Stimulated activated CD4-positive, alpha-beta T cell treated with anti-CD3 and anti-CD28 coated beads, Interleukin-1b, Interleukin-23, amount 100 ng/mL, for 48 hours (primary cell): ENCODE data around the gene MEOX2.

ENCODE experiments used
- DNase-seq: peaks from one replicate; pipeline ENCODE4 v3.0.0-alpha.2; 2020

Gene MEOX2

DNA sequence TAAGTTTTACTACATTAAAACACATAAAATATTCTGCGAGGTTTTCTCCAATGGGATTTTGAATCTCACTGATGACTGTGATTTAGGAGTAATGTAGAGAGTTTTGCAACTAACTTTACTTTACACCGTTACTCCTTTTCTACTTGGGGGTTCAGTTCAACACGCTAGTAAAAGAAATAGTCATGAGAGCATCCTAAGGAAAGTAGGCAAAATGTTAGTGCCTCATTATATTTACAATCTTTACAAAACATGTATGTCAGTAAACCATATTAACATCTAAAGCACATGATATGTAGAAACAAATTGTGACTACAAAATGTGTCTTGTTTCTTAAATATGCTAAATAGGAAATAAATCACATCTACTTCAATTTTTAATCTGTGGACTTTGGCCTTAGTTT is 6.0 kb downstream of the MEOX2 start:
- DNase-seq: no peak

GRCh38 chr7:15679306-15679705 is 7.2 kb downstream of the MEOX2 start:
- no peak for DNase-seq

DNA sequence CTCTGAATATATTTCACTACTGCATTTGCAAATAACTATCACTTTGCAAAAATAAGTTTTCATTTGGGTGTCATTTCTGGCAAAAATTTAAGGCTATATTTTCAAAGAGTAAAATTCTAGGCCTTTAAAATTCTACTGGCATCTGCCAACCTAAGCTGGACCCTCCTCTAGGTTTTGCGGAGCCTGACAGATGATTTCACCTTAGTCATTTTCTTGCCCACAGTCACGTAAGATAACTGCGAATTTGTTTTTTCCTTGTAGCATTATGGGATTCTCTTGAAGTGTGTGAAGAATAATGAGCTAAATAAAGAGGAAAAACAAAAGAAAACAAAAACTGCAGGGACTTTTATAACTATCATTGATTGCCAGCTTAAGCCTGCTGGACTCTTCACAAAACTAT is 7.8 kb downstream of the MEOX2 start:
- no peak for DNase-seq

DNA sequence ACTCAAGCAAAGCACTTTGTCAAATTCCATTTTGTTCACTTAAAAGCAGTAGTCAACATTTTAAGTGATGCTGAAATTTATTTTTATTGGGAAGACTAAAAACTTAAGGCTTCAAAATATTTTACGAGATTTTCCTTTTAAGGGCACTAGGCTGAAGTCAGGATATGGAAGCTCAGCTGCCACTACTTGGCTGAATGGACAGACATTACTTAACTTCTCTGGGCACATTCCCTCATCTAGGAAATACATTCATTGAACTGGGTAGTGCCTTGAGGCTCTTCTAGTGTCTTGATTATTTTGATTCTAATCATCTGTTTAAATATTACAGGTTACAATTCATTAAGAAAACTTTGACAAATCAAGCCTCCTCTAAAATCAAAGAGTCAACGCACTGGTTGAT is 11.1 kb downstream of the MEOX2 start:
- no peak for DNase-seq

DNA sequence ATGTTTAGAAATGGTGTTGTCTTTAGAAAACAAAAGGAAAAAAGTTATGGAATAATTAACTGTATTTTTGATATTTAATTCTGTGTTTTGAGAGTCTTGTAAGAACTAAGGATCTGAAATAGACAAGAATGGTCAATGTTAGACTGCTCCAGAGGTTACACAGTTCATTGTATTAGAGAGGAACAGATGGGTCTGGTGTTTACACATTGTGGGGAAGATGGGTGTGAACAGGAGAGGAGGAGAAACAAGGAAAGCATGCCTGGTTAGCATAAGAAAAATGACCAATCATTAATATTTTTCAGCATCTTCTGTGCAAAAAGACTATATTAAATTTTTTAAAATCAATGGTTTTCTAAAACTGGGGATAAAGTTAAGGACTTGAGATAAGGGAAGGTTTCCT is 11.9 kb downstream of the MEOX2 start:
- no peak for DNase-seq

DNA sequence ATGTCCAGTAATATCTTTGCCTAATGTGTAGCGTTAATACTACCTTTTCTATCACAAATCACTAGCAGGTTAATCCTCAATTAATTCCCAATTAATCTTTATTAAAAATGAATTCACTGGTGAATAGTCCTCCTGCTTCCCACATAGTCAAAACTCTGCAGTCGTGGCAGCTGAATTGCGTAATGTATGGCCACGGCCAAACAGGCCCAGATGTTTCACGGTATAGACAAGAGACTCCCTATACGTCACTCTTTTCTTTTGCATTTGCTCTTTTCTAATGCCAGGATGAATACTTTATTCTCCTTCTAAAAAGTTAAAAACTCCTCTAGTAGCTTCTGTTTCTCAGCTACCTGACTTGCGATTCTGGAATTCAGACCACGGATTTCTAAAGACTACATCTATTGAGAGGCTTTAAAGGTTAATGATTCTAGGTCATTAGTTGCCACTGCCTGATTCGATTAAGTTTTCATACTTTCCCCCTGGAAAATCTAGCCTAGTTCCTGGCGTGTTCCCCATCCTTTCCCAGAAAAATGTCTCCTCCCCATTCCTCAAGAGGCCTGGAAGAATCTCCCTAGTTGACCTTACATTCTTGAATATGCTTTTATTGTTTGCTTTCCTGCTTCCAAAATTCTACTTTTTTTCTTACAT is 16.9 kb downstream of the MEOX2 start:
- no peak for DNase-seq

GRCh38 chr7:15667991-15668390 is 18.5 kb downstream of the MEOX2 start:
- DNase-seq: no peak

DNA sequence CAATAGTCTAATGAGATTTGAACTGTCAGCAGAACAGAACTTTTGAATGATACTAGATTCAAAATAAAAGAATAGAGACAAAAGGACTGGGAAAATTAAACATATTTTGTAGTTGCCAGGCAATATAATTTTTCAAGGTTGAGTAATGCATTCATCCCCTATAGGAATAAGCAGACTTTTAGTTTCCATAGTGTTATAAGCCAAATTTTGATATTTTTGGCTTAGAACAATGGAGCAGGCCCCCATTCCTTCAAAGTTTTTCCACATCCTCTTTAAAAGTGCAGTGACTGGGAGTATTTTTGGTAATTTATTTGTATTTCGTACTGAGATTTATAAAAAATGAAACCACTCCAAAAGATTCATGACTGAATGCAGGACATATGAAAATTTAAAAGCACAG is 24.0 kb downstream of the MEOX2 start:
- DNase-seq: no peak

GRCh38 chr7:15658247-15658646 is 28.2 kb downstream of the MEOX2 start:
- DNase-seq: no peak

GRCh38 chr7:15652776-15653290 is 33.6 kb downstream of the MEOX2 start:
- no peak for DNase-seq

GRCh38 chr7:15651693-15652092 is 34.8 kb downstream of the MEOX2 start:
- no peak for DNase-seq

- DNase-seq: no peak
Measured at GRCh38 chr7:15650787-15651186, 35.7 kb downstream of the MEOX2 start.

DNA sequence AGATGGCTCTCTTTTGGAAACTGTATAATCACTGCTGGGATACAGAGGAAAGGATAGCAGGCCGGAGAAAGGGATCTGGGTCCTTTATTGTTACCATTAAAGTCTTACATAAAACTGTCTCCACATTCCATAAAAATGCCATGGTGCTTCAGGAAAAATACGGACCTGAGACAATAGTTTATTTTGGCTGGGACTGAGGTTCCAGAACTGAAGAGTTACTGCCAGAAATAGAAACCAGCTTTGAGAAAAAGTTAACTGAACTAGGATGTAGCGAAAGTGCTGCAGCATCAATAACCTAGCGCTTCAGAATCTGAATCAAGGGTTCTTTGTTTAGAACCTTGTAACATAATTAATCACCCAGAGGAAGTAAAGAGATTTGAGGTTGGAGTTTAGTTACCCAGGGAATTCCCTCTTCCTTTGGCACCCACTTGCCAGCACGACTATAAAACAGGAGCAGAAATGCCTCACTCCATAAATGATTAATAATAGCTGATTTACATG is 38.0 kb downstream of the MEOX2 start:
- DNase-seq: no peak

DNA sequence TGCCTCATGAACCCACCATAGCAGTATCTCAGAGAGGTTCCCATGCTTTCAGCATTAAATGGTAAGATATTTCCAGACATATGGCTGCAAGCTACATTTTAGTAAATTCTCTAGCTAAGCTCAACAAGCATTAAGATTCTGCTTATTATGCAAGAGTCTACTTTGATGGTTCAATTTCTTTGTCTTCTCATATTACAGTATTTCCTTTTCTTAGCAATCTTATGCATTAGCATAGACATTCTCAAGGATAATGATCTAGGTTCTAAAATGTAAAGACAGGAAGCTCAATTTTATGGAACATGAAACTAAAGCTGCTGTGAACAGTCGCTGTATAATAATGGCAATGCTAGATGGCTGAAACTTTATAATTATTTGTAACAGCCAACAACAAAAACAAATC is 39.2 kb downstream of the MEOX2 start:
- DNase-seq: no peak

DNA sequence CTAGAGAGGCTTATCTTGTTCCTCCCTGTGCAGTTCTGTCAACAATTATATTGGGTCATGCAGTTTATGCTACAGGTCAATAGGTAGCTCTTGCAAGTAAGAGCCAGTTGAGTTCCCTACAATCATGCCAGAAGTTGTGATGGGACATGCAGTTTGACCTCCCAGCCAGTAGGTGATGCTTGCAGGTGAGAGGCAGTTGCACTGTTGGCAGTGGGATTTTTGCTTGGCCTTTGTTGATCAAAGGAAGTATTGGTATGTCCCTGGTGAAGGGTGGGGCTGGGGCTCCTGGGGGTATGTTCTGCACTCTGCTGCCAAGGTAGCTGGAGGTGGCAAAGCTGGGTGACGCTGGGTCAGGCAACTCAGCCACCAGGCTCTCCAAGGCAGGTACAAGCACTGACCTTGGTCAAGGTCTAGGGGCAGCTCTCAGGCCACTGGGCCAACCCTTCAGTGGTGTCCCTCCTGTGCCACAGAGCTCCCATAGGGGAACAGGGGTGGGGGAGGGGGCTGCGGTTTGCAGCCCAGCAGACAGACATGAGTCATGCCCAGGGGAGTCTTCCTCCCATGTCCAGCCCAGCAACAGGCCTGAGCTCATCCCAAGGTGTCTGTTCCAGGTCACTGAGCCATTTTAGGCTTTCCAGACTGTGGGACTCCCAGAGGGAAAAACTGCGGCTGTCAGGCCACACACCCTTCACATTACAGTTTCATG is 43.3 kb downstream of the MEOX2 start:
- DNase-seq: no peak

DNA sequence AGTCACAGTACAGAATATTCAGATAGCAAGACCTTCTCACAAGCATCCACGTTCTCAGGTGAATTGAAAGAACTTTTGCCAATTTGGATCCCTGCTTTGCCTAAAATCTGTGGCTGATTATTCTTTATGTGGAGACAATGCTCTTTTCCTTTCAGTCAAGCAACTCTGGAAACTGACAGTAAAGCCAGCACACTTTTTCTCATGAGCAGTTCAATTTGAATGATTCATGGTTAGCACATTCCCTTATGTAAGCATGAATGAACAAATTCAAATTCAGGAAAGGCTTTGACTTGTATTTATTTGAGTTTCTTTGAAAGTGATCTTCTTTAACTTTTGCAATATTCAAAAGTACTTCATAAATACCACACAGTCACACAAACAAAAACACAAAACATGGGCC is 57.6 kb downstream of the MEOX2 start:
- DNase-seq: no peak

- DNase-seq: no peak
Measured at GRCh38 chr7:15626041-15626440, 60.4 kb downstream of the MEOX2 start.

DNA sequence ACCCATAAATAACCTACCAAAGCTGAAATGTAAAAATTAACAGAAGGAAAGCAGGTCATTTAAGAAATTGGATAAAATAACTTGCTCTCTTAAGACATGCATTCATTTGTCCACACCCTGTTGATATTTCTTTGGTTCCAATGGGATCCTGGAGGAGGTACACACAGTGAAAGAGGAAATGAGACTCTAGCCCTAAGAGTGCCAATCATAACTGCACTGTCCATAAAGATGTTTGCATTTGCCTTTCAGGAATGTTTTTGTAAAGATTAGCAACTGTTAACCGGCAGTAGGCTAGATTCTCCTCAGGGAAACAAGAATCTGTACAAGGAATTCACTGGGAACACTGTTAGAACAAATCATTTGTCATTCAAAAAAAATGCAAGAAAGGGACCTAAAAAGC is 61.0 kb downstream of the MEOX2 start:
- DNase-seq: no peak

- no peak for DNase-seq
Measured at GRCh38 chr7:15621468-15621867, 65.0 kb downstream of the MEOX2 start.

DNA sequence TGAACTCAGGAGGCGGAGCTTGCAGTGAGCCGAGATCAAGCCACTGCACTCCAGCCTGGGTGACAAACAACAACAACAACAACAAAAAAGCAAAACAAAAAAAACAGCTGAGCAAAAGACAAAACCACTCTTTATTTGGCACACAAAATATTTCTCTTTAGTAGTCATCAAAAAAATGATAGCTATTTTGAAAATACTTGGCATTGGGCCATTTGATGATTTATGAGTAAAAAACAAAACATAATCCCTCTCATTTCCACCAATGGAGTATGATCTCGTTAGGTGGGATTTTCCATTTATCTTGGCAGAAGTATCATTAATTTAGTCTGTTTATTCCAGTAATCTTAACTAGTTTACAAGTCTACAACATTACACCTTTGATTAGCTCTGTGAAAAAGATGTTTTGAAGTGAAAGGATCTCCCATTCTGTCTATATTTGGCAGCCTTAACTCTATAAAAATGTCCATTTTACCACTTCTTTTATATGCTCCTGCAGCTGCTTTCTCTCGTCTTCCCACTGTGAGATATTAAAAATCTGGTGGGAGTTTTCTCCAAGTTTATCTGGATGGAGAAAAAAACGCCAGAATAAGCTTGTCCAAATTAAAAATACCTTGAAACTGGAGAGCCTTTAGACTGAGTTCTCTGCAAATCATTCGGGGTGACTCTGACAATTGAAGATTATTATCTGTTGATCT is 65.8 kb downstream of the MEOX2 start:
- no peak for DNase-seq

DNA sequence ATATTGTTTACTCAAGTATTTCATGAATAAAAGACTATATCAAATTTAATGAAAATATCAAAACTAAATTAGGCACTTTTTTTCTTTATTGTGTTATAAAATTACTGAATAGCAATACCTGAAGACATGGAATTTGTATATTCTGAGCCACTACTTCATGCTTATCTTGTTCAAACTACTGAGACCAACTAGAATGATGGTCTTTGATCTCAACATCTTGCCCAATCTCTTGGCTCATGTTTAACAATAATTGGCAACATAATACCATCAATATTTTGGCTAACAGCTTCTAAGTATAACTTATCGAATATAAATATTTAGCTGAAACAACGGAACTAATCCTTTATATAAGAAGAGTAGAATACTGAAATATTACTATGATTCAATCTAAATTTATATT is 68.2 kb downstream of the MEOX2 start:
- no peak for DNase-seq

DNA sequence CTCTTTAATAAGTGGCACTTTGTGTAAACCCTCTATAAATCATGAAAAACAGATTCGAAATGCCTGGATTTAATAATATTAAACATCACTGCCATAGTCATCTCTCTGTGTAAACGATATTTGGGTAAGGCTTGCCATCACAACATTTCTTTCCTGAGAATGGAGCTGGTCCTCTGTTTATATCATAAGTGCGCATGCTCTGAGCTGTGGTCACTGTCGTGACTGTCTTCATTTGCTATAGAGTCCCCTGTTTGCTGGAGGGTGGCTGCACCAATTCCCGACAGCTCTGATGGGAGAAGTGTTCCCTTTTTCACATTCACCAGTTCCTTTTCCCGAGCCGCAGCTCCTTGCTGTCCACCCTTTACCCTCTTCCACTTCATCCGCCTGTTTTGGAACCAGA is 74.3 kb downstream of the MEOX2 start:
- no peak for DNase-seq

DNA sequence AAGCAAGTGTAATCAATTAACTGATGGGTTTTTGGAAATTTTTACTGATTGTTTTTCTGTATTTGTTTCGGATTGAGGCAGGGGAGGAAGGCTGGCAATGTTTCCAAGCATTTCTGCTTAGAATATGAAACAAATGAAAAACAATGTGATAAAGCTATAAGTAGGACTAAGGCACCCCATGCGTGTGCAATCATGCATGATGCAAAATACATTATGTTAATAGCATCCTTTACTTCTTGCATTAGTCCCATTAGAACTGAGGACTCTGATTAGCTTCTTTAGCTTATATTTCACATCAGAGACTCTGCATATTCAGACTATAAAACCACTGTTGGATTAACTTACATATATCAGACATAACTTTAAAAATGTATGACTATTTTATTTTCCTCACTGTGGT is 76.0 kb downstream of the MEOX2 start:
- DNase-seq: no peak

- no peak for DNase-seq
Measured at GRCh38 chr7:15609287-15609686, 77.2 kb downstream of the MEOX2 start.
